IMR-90 (cell line): ENCODE results near the gene DUSP8. TPM values are rescaled to one million over a fixed set of nuclear protein-coding genes. Genes with fewer than 3 reads are reported as not detected.

Experiments used
- ATAC-seq: fragments of 200-7000 bp; cut with Tn5 transposase; 2 replicates; pipeline ENCODE4 v1.9.1; 2020; ENCODE audit warnings: low read depth, mild to moderate bottlenecking, moderate library complexity
- BruUV-seq: library from RNA; stranded (reverse); fragments of 400-500 nt; replicated peaks from 2 replicates; lab custom pipeline; 2021; lab: Mats Ljungman, UMichigan
- CTCF ChIA-PET: fragments of 300-600 bp; formaldehyde crosslinking; extraction: SDS; loops from one replicate; lab custom pipeline; 2021; ENCODE audit warnings: antibody characterized with exemption; lab: Yijun Ruan, JAX
- POLR2A ChIA-PET: fragments of 300-600 bp; sonication (Branson Sonifier 250); formaldehyde crosslinking; loops from one replicate; lab custom pipeline; 2022; ENCODE audit warnings: antibody characterized with exemption; ENCODE audit not compliant: unreplicated experiment; lab: Charles Lee
- DNase-seq: peaks from one replicate; pipeline ENCODE4 v3.0.0; 2013
- H2AFZ ChIP-seq: replicated peaks from 2 replicates; pipeline ENCODE3; 2013; ENCODE audit warnings: low read length, mild to moderate bottlenecking; ENCODE audit not compliant: poor library complexity
- H2AK5ac ChIP-seq: 2 replicates; pipeline ENCODE4 v1.6.1; 2013; ENCODE audit warnings: low read depth, low read length, inconsistent platforms
- H2AK9ac ChIP-seq: replicated peaks from 2 replicates; pipeline ENCODE3; 2013; ENCODE audit warnings: mild to moderate bottlenecking, low read depth, low read length, moderate library complexity; ENCODE audit not compliant: poor library complexity
- H2BK120ac ChIP-seq: 2 replicates; pipeline ENCODE4 v1.6.1; 2013; ENCODE audit warnings: low read depth, low read length, inconsistent platforms
- H2BK15ac ChIP-seq: 3 replicates; pipeline ENCODE4 v1.6.1; 2013; ENCODE audit warnings: low read depth, low read length, inconsistent platforms
- H2BK20ac ChIP-seq: 2 replicates; pipeline ENCODE4 v1.6.1; 2013; ENCODE audit warnings: low read depth, mild to moderate bottlenecking, inconsistent platforms, low read length, moderate library complexity
- H2BK5ac ChIP-seq: 2 replicates; pipeline ENCODE4 v1.6.1; 2013; ENCODE audit warnings: mild to moderate bottlenecking, low read depth, low read length, inconsistent platforms; ENCODE audit not compliant: poor library complexity, severe bottlenecking
- H3K14ac ChIP-seq: replicated peaks from 2 replicates; pipeline ENCODE4 v1.6.1; 2013; ENCODE audit warnings: low read depth, low read length, inconsistent platforms
- H3K18ac ChIP-seq: 2 replicates; pipeline ENCODE4 v1.6.1; 2013; ENCODE audit warnings: low read depth, low read length, control low read depth
- H3K23ac ChIP-seq: 2 replicates; pipeline ENCODE4 v1.6.1; 2013; ENCODE audit warnings: low read depth, low read length, inconsistent platforms
- H3K27ac ChIP-seq: 2 replicates; pipeline ENCODE4 v1.5.1; 2013; ENCODE audit warnings: mild to moderate bottlenecking, control low read depth, low read length; ENCODE audit not compliant: insufficient read depth
- H3K27me3 ChIP-seq: 2 replicates; pipeline ENCODE4 v1.6.1; 2013; ENCODE audit warnings: low read length; ENCODE audit not compliant: control insufficient read depth, insufficient read depth
- H3K36me3 ChIP-seq: 2 replicates; pipeline ENCODE4 v1.6.1; 2013; ENCODE audit warnings: low read length, mixed read lengths; ENCODE audit not compliant: control insufficient read depth, insufficient read depth
- H3K4ac ChIP-seq: 2 replicates; pipeline ENCODE4 v1.6.1; 2013; ENCODE audit warnings: low read depth, low read length, inconsistent platforms
- H3K4me1 ChIP-seq: 2 replicates; pipeline ENCODE4 v1.6.1; 2013; ENCODE audit warnings: low read length, mixed read lengths; ENCODE audit not compliant: control insufficient read depth, insufficient read depth
- H3K4me2 ChIP-seq: 2 replicates; pipeline ENCODE4 v1.6.1; 2013; ENCODE audit warnings: low read depth, mild to moderate bottlenecking, control low read depth, low read length, moderate library complexity
- H3K4me3 ChIP-seq: 2 replicates; pipeline ENCODE4 v1.5.1; 2013; ENCODE audit warnings: low read depth, mild to moderate bottlenecking, control low read depth, low read length, moderate library complexity; ENCODE audit not compliant: insufficient read depth
- H3K56ac ChIP-seq: 2 replicates; pipeline ENCODE4 v1.6.1; 2013; ENCODE audit warnings: low read length, inconsistent platforms; ENCODE audit not compliant: insufficient read depth; ENCODE audit errors: extremely low read depth
- H3K79me1 ChIP-seq, 2 experiments: 2 replicates each; pipeline ENCODE4 v1.6.1; 2013; ENCODE audit warnings: low read length in 2 of 2, inconsistent platforms in 1 of 2, low read depth in 1 of 2
- H3K9ac ChIP-seq: 2 replicates; pipeline ENCODE4 v1.6.1; 2013; ENCODE audit warnings: low read depth, low read length, control low read depth
- H3K9me1 ChIP-seq: 2 replicates; pipeline ENCODE4 v1.6.1; 2013; ENCODE audit warnings: low read length, inconsistent platforms; ENCODE audit not compliant: insufficient read depth
- H3K9me3 ChIP-seq: 2 replicates; pipeline ENCODE4 v1.6.1; 2013; ENCODE audit warnings: low read length; ENCODE audit not compliant: control insufficient read depth, insufficient read depth
- H4K20me1 ChIP-seq: 2 replicates; pipeline ENCODE4 v1.6.1; 2013; ENCODE audit warnings: low read length, inconsistent platforms; ENCODE audit not compliant: insufficient read depth
- H4K5ac ChIP-seq: 2 replicates; pipeline ENCODE4 v1.6.1; 2013; ENCODE audit warnings: mild to moderate bottlenecking, low read depth, low read length, control low read depth
- H4K8ac ChIP-seq, 2 experiments: 2 replicates each; pipeline ENCODE4 v1.6.1; 2013; ENCODE audit warnings: low read depth in 2 of 2, low read length in 2 of 2, control low read depth in 1 of 2, inconsistent platforms in 1 of 2
- H4K91ac ChIP-seq: 2 replicates; pipeline ENCODE4 v1.6.1; 2013; ENCODE audit warnings: low read depth, low read length, inconsistent platforms; ENCODE audit not compliant: insufficient read depth
- BHLHE40 ChIP-seq: fragments of 150-350 bp; IDR thresholded peaks from 2 replicates; pipeline ENCODE4 v1.6.1; 2016; ENCODE audit warnings: mild to moderate bottlenecking, low read depth, low read length
- CHD1 ChIP-seq: IDR thresholded peaks from 2 replicates; pipeline ENCODE4 v1.6.1; 2012; ENCODE audit warnings: low read depth, low read length, improper control_type of control experiment
- CTCF ChIP-seq: conservative IDR thresholded peaks from 2 replicates; pipeline ENCODE4 v1.5.1; 2012; ENCODE audit warnings: mild to moderate bottlenecking, low read depth, low read length, improper control_type of control experiment
- FOS ChIP-seq: fragments of 150-350 bp; IDR thresholded peaks from 2 replicates; pipeline ENCODE4 v1.6.1; 2016; ENCODE audit warnings: low read depth, low read length
- MAZ ChIP-seq: IDR thresholded peaks from 2 replicates; pipeline ENCODE4 v1.6.1; 2012; ENCODE audit warnings: low read depth, mild to moderate bottlenecking, low read length, improper control_type of control experiment, moderate library complexity, borderline replicate concordance
- MXI1 ChIP-seq: IDR thresholded peaks from 2 replicates; pipeline ENCODE4 v1.6.1; 2012; ENCODE audit warnings: low read depth, mild to moderate bottlenecking, low read length, moderate library complexity, borderline replicate concordance
- POLR2A ChIP-seq: IDR thresholded peaks from 2 replicates; pipeline ENCODE4 v1.6.1; 2012; ENCODE audit warnings: mild to moderate bottlenecking, low read depth, low read length
- RAD21 ChIP-seq: IDR thresholded peaks from 2 replicates; pipeline ENCODE4 v1.6.1; 2012; ENCODE audit warnings: low read length, improper control_type of control experiment
- RFX5 ChIP-seq: IDR thresholded peaks from 2 replicates; pipeline ENCODE4 v1.8.0; 2012; ENCODE audit warnings: low read depth, mild to moderate bottlenecking, low read length, moderate library complexity
- SMC3 ChIP-seq: fragments of 150-350 bp; IDR thresholded peaks from 2 replicates; pipeline ENCODE4 v1.6.1; 2016; ENCODE audit warnings: low read depth, mild to moderate bottlenecking, antibody characterized with exemption, low read length, moderate library complexity
- WGBS, 2 experiments: methylation state at CpG; one replicate each; pipeline versions ENCODE4 v1.1.5 to v1.1.7; 2013; ENCODE audit warnings: missing lambda C conversion rate in 2 of 2; ENCODE audit not compliant: insufficient read length in 1 of 2; ENCODE audit errors: extremely low coverage in 2 of 2; 5-methylcytosine and 5-hydroxymethylcytosine counted together
- dilution Hi-C: fragments of 300-500 bp; cut with HindIII; formaldehyde crosslinking; loops from one replicate; pipeline ENCODE4 v1.14.3; 2018; ENCODE audit warnings: low sequenced_read_pairs; ENCODE audit not compliant: unreplicated experiment
- in situ Hi-C: fragments of 300-500 bp; cut with MboI; formaldehyde crosslinking; loops from 3 replicates; pipeline ENCODE4 v1.14.3; 2019; ENCODE audit warnings: low sequenced_read_pairs, inconsistent platforms, mixed read lengths
- intact Hi-C: fragments of 100-400 bp; cut with micrococcal nuclease; formaldehyde crosslinking; loops from 2 replicates; pipeline ENCODE4 v1.10.0; 2022
- polyA plus RNA-seq, 3 experiments: library from polyadenylated mRNA; depleted of rRNA; stranded (reverse); fragments of >200 nt; gene quantifications; 2 replicates each; pipeline ENCODE4 v1.2.3, GENCODE V29; 2012; ENCODE audit warnings: low replicate concordance in 1 of 3
- total RNA-seq: library from RNA; depleted of rRNA; stranded (reverse); fragments of >200 nt; gene quantifications from 2 replicates; pipeline ENCODE4 v1.2.3, GENCODE V29; 2012
- TF ChIP-seq, protein P1 (sequence below): fragments of 150-350 bp; IDR thresholded peaks from 2 replicates; pipeline ENCODE4 v1.6.1; 2016; ENCODE audit warnings: low read depth, mild to moderate bottlenecking, low read length, moderate library complexity, borderline replicate concordance
- TF ChIP-seq, protein P2 (sequence below): fragments of 150-350 bp; IDR thresholded peaks from 2 replicates; pipeline ENCODE4 v1.6.1; 2017; ENCODE audit warnings: mild to moderate bottlenecking, antibody characterized with exemption, low read length, low read depth

The DUSP8 gene
- total and polyA plus RNA-seq, 2 of the 4 experiments (the other 2 are of a cell fraction): 0.72 to 4.2 TPM

GRCh38 chr11:1517117-1518005, 54.7 kb downstream of the DUSP8 start:
- no peaks in the 10 kb centered on the region for H3K27me3 ChIP-seq
- no peak overlapping the region for H4K91ac ChIP-seq
- H4K5ac ChIP-seq: no peak overlapping the region
- CTCF ChIA-PET: no interaction called here
- no peak overlapping the region for H3K9ac ChIP-seq
- no peak overlapping the region for H2BK15ac ChIP-seq
- 76% methylated on average over 13 of the region's 28 CpGs; no CpG with 5 or more reads in 1 of the 2 experiments for WGBS, 2 experiments
- DNase-seq (no peak), ATAC-seq (no peak)
- no peak overlapping the region for H3K4me3 ChIP-seq
- no peaks in the 10 kb centered on the region for H3K9me3 ChIP-seq
- no peak overlapping the region for H3K23ac ChIP-seq
- peaks cover 42 to 73% of the 10 kb centered on the region in 2 experiments for H3K79me1 ChIP-seq
- H3K27ac ChIP-seq: no peak overlapping the region
- H3K36me3 ChIP-seq: no peaks in the 10 kb centered on the region
- H3K9me1 ChIP-seq: no peaks in the 10 kb centered on the region; the same call in 1 of the 2 replicates
- no peak overlapping the region for H2AFZ ChIP-seq
- no TSS peak for BruUV-seq
- no peak overlapping the region for H2BK120ac ChIP-seq
- no peak for TF ChIP-seq CTCF
- TF ChIP-seq FOS: no peak
- TF ChIP-seq SMC3: no peak
- no peak for TF ChIP-seq CHD1
- no peak for TF ChIP-seq MAZ
- TF ChIP-seq, protein P1, sequence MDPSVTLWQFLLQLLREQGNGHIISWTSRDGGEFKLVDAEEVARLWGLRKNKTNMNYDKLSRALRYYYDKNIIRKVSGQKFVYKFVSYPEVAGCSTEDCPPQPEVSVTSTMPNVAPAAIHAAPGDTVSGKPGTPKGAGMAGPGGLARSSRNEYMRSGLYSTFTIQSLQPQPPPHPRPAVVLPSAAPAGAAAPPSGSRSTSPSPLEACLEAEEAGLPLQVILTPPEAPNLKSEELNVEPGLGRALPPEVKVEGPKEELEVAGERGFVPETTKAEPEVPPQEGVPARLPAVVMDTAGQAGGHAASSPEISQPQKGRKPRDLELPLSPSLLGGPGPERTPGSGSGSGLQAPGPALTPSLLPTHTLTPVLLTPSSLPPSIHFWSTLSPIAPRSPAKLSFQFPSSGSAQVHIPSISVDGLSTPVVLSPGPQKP: no peak
- TF ChIP-seq, protein P2, sequence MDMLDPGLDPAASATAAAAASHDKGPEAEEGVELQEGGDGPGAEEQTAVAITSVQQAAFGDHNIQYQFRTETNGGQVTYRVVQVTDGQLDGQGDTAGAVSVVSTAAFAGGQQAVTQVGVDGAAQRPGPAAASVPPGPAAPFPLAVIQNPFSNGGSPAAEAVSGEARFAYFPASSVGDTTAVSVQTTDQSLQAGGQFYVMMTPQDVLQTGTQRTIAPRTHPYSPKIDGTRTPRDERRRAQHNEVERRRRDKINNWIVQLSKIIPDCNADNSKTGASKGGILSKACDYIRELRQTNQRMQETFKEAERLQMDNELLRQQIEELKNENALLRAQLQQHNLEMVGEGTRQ: no peak
- TF ChIP-seq RAD21: no peak
- no peak for TF ChIP-seq MXI1
- TF ChIP-seq RFX5: no peak
- no peak for TF ChIP-seq POLR2A
- no peak for TF ChIP-seq BHLHE40
- no peak overlapping the region for H3K14ac ChIP-seq
- dilution Hi-C loops: no loop called here
- H3K18ac ChIP-seq: no peak overlapping the region
- no peak overlapping the region for H3K4me2 ChIP-seq
- in situ Hi-C loops: loop anchor here (25.0 kb wide), 1 partner anchor 305 kb away; the partner anchor contains the start of gene MUC5B
- no peak overlapping the region for H2BK20ac ChIP-seq
- H3K4me1 ChIP-seq: peaks cover 19% of the 10 kb centered on the region
- intact Hi-C loops: no loop called here
- no peak overlapping the region for H3K56ac ChIP-seq
- no peak overlapping the region for H2BK5ac ChIP-seq
- POLR2A ChIA-PET: no interaction called here
- H2AK9ac ChIP-seq: peak overlapping the region; percentile 44
- H4K8ac ChIP-seq: no peak overlapping the region
- H2AK5ac ChIP-seq: no peak overlapping the region
- no peak overlapping the region for H3K4ac ChIP-seq
- peaks cover 89% of the 10 kb centered on the region for H4K20me1 ChIP-seq
